Right lobe of liver (tissue), 6 donors: ENCODE measurements around the gene AGAP9. TPM values are rescaled to one million over a fixed set of nuclear protein-coding genes. Genes with fewer than 3 reads are reported as not detected.
"Not testable (repeated sequence)": the region's sequence is repeated elsewhere in the genome, so short reads cannot be mapped to it uniquely, and the experiment has no call there.

Source experiments
- ATAC-seq, 4 donors: fragments of 200-7000 bp; cut with Tn5 transposase; one replicate each; pipeline ENCODE4 v1.9.1; 2020; ENCODE audit warnings: mild to moderate bottlenecking in 4 of 4, moderate library complexity in 4 of 4
- DNase-seq, 3 donors: peaks; one replicate each; pipeline ENCODE4 v3.0.0-alpha.2; 2020
- H3K27ac ChIP-seq, 3 donors: fragments of 200-600 bp; one replicate each; pipeline ENCODE4 v1.8.0; 2022
- H3K27me3 ChIP-seq, 2 donors: fragments of 200-600 bp; one replicate each; pipeline ENCODE4 v1.8.0; 2022
- H3K36me3 ChIP-seq, 4 donors: fragments of 200-600 bp; sonication (generic) in 1 of 4; one replicate each; pipeline versions ENCODE4 v1.5.1 to v1.8.0; 2017 to 2022; ENCODE audit warnings: control low read depth in 1 of 4
- H3K4me1 ChIP-seq, 4 donors: fragments of 200-600 bp; sonication (generic) in 1 of 4; one replicate each; pipeline versions ENCODE4 v1.5.1 to v1.8.0; 2017 to 2022; ENCODE audit warnings: control low read depth in 1 of 4
- H3K4me3 ChIP-seq, 3 donors: fragments of 200-600 bp; one replicate each; pipeline ENCODE4 v1.8.0; 2022
- H3K9me3 ChIP-seq, 4 donors: fragments of 200-600 bp; sonication (generic) in 1 of 4; one replicate each; pipeline versions ENCODE4 v1.5.1 to v1.8.0; 2017 to 2022; ENCODE audit warnings: control low read depth in 1 of 4
- POLR2A ChIP-seq: fragments of 450-650 bp; IDR thresholded peaks from one replicate; pipeline ENCODE4 v1.6.1; 2017; ENCODE audit warnings: antibody characterized with exemption, mild to moderate bottlenecking
- WGBS: methylation state at CpG from one replicate; pipeline ENCODE4 v1.1.6; 2018; ENCODE audit warnings: low coverage, low lambda C conversion rate; ENCODE audit not compliant: insufficient coverage; ENCODE audit errors: missing lambda C conversion rate; 5-methylcytosine and 5-hydroxymethylcytosine counted together
- intact Hi-C, 2 donors: fragments of 100-400 bp; cut with DNase I; formaldehyde crosslinking; loops; one replicate each; pipeline versions ENCODE4 v1.11.2 to v1.14.1; 2022
- total RNA-seq, 6 experiments: library from RNA; depleted of rRNA in 2 of 6; stranded (reverse); fragments of >200 nt in 2 of 6; fragmentation: NEBNext Ultra II Directional in 3 of 6; extraction: Animal tissue kit (Norgen Biotek cat#: 25700) in 3 of 6; gene quantifications; one replicate each; pipeline versions ENCODE4 v1.1.0 to v1.2.4, GENCODE V29; 2016 to 2023
- TF ChIP-seq, protein P1 (sequence below), 4 donors: fragments of 200-600 bp in 3 of 4; fragments of 450-650 bp in 1 of 4; IDR thresholded peaks; one replicate each; pipeline versions ENCODE4 v1.5.1 to v1.8.0; 2016 to 2022; ENCODE audit warnings: antibody characterized with exemption in 4 of 4, mild to moderate bottlenecking in 2 of 4
- donor health status: DM: no; HTN: yes; CAD: no.
- donor health status: DM: no; HTN: no; CAD: no.
- donor health status: DM: no; HTN: no; CAD: no.
- donor health status: DM: no; HTN: yes; CAD: no.
- donor health status: DM: no; HTN: yes; CAD: no.

Gene AGAP9
- total RNA-seq, 6 experiments from 2014 or later, result 6.1 to 13.3 (median 8.7) TPM

DNA sequence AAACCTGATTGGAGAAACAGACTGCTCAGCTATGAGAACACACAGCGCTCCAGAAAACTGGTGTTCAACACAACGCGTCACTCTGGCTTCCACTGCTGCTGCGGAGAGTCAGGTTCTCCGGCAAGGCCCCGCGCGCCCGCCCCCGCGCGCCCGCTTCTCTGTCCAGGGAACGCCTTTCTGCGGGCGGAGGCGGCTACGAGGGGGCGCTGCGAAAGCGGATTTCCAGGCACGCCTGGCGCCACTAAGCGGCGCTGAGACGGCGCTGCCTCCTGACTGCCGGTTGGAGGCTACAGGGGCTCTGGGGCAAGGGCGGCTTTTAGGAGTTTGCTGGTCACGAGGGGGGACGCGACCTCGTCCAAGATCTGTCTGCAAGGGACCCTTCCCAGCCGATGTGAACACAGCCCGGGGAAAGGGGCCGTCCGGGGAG is 62.2 kb downstream of the AGAP9 start:
- H3K4me3 ChIP-seq, H3K36me3 ChIP-seq, H3K4me1 ChIP-seq, intact Hi-C loops, H3K27me3 ChIP-seq, H3K27ac ChIP-seq, H3K9me3 ChIP-seq: not testable (repeated sequence)
- TF ChIP-seq, protein P1, sequence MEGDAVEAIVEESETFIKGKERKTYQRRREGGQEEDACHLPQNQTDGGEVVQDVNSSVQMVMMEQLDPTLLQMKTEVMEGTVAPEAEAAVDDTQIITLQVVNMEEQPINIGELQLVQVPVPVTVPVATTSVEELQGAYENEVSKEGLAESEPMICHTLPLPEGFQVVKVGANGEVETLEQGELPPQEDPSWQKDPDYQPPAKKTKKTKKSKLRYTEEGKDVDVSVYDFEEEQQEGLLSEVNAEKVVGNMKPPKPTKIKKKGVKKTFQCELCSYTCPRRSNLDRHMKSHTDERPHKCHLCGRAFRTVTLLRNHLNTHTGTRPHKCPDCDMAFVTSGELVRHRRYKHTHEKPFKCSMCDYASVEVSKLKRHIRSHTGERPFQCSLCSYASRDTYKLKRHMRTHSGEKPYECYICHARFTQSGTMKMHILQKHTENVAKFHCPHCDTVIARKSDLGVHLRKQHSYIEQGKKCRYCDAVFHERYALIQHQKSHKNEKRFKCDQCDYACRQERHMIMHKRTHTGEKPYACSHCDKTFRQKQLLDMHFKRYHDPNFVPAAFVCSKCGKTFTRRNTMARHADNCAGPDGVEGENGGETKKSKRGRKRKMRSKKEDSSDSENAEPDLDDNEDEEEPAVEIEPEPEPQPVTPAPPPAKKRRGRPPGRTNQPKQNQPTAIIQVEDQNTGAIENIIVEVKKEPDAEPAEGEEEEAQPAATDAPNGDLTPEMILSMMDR (IDR thresholded peaks at IDR 0.05), result peak in 3 of 4 donors; percentile 17 to 42 (median 36)
- ATAC-seq (peak; percentile 85 to 94 (median 88)), DNase-seq (peak in 2 of 3 donors; percentile 58 to 72)
- WGBS, result 3% methylated on average over 7 of the region's 37 CpGs

DNA sequence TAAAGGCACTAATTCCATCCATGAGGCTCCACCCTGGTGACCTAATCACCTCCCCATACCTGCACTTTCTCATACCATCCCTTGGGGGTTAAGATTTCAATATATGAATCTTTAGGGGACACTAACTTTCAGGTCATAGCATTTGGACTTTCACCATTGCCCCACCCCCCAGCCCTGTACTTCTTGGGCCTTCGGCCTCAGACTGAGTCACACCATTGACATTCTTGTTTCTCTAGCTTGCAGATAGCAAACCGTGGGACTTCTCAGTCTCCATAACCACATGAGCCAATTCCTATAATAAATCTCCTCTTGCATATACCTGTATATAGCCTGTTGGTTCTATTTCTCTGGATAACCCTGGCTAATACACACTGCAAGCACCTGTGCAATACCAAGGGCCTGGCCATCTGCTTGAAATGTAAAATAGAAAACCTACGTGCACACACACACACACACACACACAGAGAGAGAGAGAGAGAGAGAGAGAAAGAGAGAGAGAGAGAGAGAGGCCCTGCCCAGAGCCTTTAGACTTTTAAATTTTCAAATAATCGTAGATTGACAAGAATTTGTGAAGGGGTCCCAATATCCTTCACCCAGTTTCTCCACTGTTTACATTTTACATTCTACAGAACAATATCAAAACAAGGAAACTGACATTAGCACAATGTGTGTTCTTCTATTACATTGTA is 64.8 kb downstream of the AGAP9 start:
- H3K4me3 ChIP-seq, result no peak overlapping the region
- H3K9me3 ChIP-seq, result no peaks in the 10 kb centered on the region
- ATAC-seq (no peak), DNase-seq (no peak)
- TF ChIP-seq, protein P1 (IDR thresholded peaks at IDR 0.05), result no peak
- no peak for TF ChIP-seq POLR2A
- H3K4me1 ChIP-seq, result no peaks in the 10 kb centered on the region
- WGBS, result 45% methylated on average over 4 of the region's 4 CpGs
- H3K36me3 ChIP-seq, result no peaks in the 10 kb centered on the region
- H3K27ac ChIP-seq, result no peak overlapping the region
- intact Hi-C loops, result no loop called here
- no peaks in the 10 kb centered on the region for H3K27me3 ChIP-seq

DNA sequence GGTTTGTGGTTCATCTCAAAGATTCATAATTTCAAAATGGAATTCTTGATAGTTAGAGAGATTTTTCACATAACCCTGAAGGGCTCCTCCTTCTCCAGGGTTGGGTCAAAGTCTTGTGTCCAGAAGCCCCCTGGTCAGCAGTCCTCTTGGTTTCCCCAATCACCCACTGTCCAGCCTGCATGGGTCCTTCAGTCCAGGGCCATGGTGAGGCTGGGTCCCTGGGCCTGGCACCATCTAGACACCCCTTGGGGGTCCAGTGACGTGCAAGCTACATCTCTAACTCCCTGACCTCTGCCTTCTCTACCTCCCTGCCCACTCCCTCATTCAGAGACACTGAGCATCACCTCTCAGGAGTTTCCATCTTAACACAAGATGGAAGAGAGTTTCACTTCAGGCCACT is 65.6 kb downstream of the AGAP9 start:
- H3K4me3 ChIP-seq, result no peak overlapping the region
- H3K27ac ChIP-seq, result no peak overlapping the region
- no CpG with 5 or more reads among the region's 1 CpG for WGBS
- no peaks in the 10 kb centered on the region for H3K27me3 ChIP-seq
- ATAC-seq, result no peak
- intact Hi-C loops, result no loop called here
- H3K4me1 ChIP-seq, result no peaks in the 10 kb centered on the region
- no peak for TF ChIP-seq POLR2A
- TF ChIP-seq, protein P1 (IDR thresholded peaks at IDR 0.05), result no peak
- no peaks in the 10 kb centered on the region for H3K36me3 ChIP-seq
- no peak for DNase-seq
- H3K9me3 ChIP-seq, result no peaks in the 10 kb centered on the region

DNA sequence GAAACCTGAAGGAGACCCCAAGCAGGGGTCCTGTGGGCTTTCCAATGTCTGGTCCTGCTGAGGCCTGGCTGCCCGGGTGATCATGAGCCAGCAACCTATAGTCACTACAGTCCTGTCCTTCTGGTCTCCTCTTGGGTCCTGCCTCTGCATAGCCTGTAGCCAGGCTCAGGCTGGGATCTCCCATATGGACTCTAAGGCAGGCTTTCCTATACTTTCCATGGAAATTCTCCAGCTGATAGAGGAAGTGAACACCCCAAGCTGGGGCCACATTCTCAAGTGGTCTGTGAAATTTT is 66.0 kb downstream of the AGAP9 start:
- no peak for TF ChIP-seq POLR2A
- TF ChIP-seq, protein P1 (IDR thresholded peaks at IDR 0.05), result no peak
- no peak overlapping the region for H3K4me3 ChIP-seq
- WGBS, result no CpG with 5 or more reads among the region's 1 CpG
- H3K27me3 ChIP-seq, result no peaks in the 10 kb centered on the region
- intact Hi-C loops, result no loop called here
- no peaks in the 10 kb centered on the region for H3K36me3 ChIP-seq
- ATAC-seq (no peak), DNase-seq (no peak)
- H3K4me1 ChIP-seq, result no peaks in the 10 kb centered on the region
- H3K27ac ChIP-seq, result no peak overlapping the region
- H3K9me3 ChIP-seq, result no peaks in the 10 kb centered on the region
